HG02885 (cell line): Measurements from ENCODE around the gene AHSG.

Experiments
- ATAC-seq: cut with Tn5 transposase; IDR thresholded peaks from one replicate; pipeline ENCODE4 v1.9.1; 2021; ENCODE audit warnings: mild to moderate bottlenecking; ENCODE audit not compliant: unreplicated experiment, poor library complexity

AHSG gene

GRCh38 chr3:186669378-186670084 is 56.7 kb downstream of the AHSG start:
- no peak for ATAC-seq

DNA sequence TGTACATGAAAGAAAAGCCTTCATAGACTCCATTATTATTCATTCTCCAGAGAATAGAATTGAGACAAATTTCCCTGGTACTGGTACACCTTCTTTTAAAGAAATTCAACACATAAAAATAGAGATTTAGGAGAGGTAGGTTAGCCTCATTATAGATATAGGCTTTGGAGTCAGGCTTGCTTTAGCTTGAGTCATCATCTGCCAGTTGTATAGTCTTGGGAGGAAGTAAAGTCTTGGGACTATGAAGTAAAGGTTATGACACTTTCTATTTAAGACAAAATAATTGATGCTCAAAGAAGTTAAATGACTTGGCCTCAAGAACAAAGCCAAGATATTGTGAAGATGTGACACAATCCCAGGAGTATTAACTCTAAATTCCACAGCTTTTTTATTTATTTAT is 57.3 kb downstream of the AHSG start:
- no peak for ATAC-seq
